ENCODE results near the gene TECPR2. TPM values are rescaled to one million over a fixed set of nuclear protein-coding genes. Genes with fewer than 3 reads are reported as not detected.
A peak's percentile ranks its signal among the peaks of the same experiment; 100 is the strongest.

The TECPR2 gene
- total and polyA plus RNA-seq, 2 of the 13 experiments (the other 11 are each of a cell fraction or from before 2014, with no cell fraction given) = 3.5 to 5.7 TPM

DNA sequence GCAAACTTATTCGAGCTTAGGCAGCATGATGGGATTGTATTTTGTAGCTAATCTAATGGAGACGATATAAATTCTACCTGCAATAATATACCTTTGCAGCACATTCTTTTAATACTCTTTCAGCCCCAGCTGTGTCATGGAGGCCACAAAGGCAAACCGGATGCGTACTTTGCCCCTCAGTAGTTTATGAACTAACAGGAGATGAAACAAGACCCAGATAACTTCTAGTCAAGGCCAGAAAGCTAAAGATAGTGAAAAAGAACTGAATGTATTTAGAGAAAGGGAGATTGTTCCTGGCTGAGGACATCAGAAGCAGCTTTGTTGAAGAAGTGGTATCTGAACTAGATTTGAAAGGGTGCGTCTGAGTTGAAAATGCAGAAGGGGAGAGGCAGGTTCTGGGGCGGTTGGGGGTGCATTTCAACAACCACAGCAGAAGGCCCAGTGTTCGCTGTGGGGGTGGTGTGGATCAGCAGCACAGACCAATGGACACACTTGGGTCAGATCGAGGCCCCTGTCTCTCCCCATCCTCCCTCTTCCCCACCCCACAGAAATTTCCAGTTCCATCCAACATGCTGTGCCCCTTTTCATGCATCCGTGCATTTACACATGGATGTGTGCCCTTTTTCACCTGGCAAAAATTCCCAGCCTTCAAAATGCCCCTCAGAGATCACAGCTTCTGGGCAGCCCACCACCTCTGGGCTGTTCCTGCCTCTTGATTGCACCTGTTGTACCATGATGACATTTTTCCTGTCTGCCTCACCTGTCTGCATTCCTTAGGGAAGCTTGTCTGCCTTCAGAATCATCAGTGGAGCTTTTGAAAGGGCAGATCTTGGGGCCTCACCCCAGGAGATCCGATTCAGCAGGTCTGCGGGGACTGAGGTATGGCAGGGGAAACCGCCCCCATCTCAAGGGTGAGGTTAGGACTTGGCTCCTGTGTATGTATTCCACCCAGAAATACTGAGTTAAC is 41.0 kb upstream of the TECPR2 start (continued):
- TF ChIP-seq, protein P1, sequence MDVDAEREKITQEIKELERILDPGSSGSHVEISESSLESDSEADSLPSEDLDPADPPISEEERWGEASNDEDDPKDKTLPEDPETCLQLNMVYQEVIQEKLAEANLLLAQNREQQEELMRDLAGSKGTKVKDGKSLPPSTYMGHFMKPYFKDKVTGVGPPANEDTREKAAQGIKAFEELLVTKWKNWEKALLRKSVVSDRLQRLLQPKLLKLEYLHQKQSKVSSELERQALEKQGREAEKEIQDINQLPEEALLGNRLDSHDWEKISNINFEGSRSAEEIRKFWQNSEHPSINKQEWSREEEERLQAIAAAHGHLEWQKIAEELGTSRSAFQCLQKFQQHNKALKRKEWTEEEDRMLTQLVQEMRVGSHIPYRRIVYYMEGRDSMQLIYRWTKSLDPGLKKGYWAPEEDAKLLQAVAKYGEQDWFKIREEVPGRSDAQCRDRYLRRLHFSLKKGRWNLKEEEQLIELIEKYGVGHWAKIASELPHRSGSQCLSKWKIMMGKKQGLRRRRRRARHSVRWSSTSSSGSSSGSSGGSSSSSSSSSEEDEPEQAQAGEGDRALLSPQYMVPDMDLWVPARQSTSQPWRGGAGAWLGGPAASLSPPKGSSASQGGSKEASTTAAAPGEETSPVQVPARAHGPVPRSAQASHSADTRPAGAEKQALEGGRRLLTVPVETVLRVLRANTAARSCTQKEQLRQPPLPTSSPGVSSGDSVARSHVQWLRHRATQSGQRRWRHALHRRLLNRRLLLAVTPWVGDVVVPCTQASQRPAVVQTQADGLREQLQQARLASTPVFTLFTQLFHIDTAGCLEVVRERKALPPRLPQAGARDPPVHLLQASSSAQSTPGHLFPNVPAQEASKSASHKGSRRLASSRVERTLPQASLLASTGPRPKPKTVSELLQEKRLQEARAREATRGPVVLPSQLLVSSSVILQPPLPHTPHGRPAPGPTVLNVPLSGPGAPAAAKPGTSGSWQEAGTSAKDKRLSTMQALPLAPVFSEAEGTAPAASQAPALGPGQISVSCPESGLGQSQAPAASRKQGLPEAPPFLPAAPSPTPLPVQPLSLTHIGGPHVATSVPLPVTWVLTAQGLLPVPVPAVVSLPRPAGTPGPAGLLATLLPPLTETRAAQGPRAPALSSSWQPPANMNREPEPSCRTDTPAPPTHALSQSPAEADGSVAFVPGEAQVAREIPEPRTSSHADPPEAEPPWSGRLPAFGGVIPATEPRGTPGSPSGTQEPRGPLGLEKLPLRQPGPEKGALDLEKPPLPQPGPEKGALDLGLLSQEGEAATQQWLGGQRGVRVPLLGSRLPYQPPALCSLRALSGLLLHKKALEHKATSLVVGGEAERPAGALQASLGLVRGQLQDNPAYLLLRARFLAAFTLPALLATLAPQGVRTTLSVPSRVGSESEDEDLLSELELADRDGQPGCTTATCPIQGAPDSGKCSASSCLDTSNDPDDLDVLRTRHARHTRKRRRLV (CRISPR knock-in tag; IDR thresholded peaks at IDR 0.05) = no peak; the same call in 1 of the 2 replicates
- 0 out of 2 replicates have a peak, but pooled peaks have one; percentile 6 for TF ChIP-seq STAG1 (CRISPR knock-in tag; IDR thresholded peaks at IDR 0.05)
- TF ChIP-seq TCF7L2 (IDR thresholded peaks at IDR 0.05; ENCODE audit: low read depth, low read length) = peak; percentile 70; the same call in 1 of the 2 replicates
- peak; percentile 61; the same call in 1 of the 2 replicates for TF ChIP-seq ZNF644 (CRISPR knock-in tag; IDR thresholded peaks at IDR 0.05; ENCODE audit: low read depth)
- peak; percentile 65; the same call in 1 of the 2 replicates for TF ChIP-seq ZNF281 (CRISPR knock-in tag; IDR thresholded peaks at IDR 0.05; ENCODE audit: borderline replicate concordance)
- TF ChIP-seq, protein P2, sequence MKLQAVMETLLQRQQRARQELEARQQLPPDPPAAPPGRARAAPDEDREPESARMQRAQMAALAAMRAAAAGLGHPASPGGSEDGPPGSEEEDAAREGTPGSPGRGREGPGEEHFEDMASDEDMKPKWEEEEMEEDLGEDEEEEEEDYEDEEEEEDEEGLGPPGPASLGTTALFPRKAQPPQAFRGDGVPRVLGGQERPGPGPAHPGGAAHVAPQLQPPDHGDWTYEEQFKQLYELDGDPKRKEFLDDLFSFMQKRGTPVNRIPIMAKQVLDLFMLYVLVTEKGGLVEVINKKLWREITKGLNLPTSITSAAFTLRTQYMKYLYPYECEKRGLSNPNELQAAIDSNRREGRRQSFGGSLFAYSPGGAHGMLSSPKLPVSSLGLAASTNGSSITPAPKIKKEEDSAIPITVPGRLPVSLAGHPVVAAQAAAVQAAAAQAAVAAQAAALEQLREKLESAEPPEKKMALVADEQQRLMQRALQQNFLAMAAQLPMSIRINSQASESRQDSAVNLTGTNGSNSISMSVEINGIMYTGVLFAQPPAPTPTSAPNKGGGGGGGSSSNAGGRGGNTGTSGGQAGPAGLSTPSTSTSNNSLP (IDR thresholded peaks at IDR 0.05; ENCODE audit: low read depth, low read length) = 0 out of 2 replicates have a peak, but pooled peaks have one; percentile 12
- no peak for TF ChIP-seq PCBP2 (optimal IDR thresholded peaks at IDR 0.05; ENCODE audit: low read depth, low read length, poor library complexity, severe bottlenecking)
- TF ChIP-seq NR0B2 (CRISPR knock-in tag; IDR thresholded peaks at IDR 0.05) = no peak
- no peak for TF ChIP-seq CREB1 (IDR thresholded peaks at IDR 0.05)
- TF ChIP-seq CREB1 (CRISPR knock-in tag; IDR thresholded peaks at IDR 0.05) = 0 out of 2 replicates have a peak, but pooled peaks have one; percentile 55
- no peak for TF ChIP-seq SKI (IDR thresholded peaks at IDR 0.05; ENCODE audit: partially characterized antibody)
- TF ChIP-seq, protein P3, sequence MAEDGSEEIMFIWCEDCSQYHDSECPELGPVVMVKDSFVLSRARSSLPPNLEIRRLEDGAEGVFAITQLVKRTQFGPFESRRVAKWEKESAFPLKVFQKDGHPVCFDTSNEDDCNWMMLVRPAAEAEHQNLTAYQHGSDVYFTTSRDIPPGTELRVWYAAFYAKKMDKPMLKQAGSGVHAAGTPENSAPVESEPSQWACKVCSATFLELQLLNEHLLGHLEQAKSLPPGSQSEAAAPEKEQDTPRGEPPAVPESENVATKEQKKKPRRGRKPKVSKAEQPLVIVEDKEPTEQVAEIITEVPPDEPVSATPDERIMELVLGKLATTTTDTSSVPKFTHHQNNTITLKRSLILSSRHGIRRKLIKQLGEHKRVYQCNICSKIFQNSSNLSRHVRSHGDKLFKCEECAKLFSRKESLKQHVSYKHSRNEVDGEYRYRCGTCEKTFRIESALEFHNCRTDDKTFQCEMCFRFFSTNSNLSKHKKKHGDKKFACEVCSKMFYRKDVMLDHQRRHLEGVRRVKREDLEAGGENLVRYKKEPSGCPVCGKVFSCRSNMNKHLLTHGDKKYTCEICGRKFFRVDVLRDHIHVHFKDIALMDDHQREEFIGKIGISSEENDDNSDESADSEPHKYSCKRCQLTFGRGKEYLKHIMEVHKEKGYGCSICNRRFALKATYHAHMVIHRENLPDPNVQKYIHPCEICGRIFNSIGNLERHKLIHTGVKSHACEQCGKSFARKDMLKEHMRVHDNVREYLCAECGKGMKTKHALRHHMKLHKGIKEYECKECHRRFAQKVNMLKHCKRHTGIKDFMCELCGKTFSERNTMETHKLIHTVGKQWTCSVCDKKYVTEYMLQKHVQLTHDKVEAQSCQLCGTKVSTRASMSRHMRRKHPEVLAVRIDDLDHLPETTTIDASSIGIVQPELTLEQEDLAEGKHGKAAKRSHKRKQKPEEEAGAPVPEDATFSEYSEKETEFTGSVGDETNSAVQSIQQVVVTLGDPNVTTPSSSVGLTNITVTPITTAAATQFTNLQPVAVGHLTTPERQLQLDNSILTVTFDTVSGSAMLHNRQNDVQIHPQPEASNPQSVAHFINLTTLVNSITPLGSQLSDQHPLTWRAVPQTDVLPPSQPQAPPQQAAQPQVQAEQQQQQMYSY (CRISPR knock-in tag; IDR thresholded peaks at IDR 0.05) = no peak
- no peak for TF ChIP-seq IKZF1 (IDR thresholded peaks at IDR 0.05)
- no peak for TF ChIP-seq ZC3H13 (CRISPR knock-in tag; IDR thresholded peaks at IDR 0.05)
